Astrocyte (in vitro differentiated cells and primary cell): ENCODE measurements around the gene SLC44A1.

ENCODE experiments used
- CTCF ChIP-seq: IDR thresholded peaks from 2 replicates; pipeline ENCODE4 v1.5.1; 2011; ENCODE audit warnings: low read depth, mild to moderate bottlenecking, inconsistent platforms, low read length, moderate library complexity; ENCODE audit not compliant: insufficient read depth
- EZH2 ChIP-seq: IDR thresholded peaks from 2 replicates; pipeline ENCODE4 v1.6.1; 2012; ENCODE audit warnings: mild to moderate bottlenecking, low read length, inconsistent platforms; ENCODE audit not compliant: insufficient read depth

- TF ChIP-seq CTCF (no peak), EZH2 (no peak)
Observed at GRCh38 chr9:105313238-105313637, 68.8 kb downstream of the SLC44A1 start.
